Measurements from ENCODE around the gene USP24. TPM values are rescaled to one million over a fixed set of nuclear protein-coding genes. Genes with fewer than 3 reads are reported as not detected.

USP24 gene
- total and polyA plus RNA-seq, 12 donors = 11.3 to 45.1 (median 25.9) TPM

DNA sequence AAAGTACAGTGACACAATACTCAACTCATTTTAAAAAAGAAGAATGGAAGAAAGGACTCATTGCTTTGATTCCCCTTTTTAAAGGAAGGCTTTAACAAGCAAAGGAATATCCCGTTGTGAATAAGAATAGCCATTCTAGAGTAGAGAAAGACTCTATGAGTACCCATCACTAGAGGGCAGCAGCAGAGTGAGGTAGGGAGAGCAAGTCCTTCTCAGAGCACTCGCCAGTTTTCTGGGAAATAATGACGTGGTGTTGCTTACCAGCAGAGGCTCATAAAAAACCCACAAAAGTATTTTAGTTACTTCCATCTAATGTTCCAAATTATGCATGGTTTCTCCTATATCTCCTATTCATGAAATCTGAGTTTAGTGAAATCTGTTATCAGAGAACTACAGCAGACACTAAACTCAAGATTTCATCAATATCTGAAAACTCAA is 74.6 kb downstream of the USP24 start:
- Histone ChIP-seq H3K4me3 (no peak overlapping the region), H3K4me1 (replicated peaks in 1 of 2) (peaks cover 0 to 14% of the 10 kb centered on the region in 2 donors), H3K9me3 (replicated peaks in 1 of 3) (no peaks in the 10 kb centered on the region), H3K27me3 (no peaks in the 10 kb centered on the region), H3K27ac (no peak overlapping the region), H3K36me3 (replicated peaks in 1 of 2) (peaks cover 0 to 58% of the 10 kb centered on the region in 2 donors)
- TF ChIP-seq POLR2A (IDR thresholded peaks at IDR 0.05) (no peak), CTCF (IDR thresholded peaks at IDR 0.05) (peak; percentile 72 to 92 (median 82))
- peak; percentile 76 to 89 (median 86) for DNase-seq
- intact Hi-C loops (cut with DNase I) = loop anchor here (2.0 to 5.0 kb wide), 2 partner anchors 67 to 136 kb away; no protein-coding TSS in a partner anchor
- WGBS, 4 donors = 0 to 2% (median 1%) methylated on average over 3 of the region's 3 CpGs

DNA sequence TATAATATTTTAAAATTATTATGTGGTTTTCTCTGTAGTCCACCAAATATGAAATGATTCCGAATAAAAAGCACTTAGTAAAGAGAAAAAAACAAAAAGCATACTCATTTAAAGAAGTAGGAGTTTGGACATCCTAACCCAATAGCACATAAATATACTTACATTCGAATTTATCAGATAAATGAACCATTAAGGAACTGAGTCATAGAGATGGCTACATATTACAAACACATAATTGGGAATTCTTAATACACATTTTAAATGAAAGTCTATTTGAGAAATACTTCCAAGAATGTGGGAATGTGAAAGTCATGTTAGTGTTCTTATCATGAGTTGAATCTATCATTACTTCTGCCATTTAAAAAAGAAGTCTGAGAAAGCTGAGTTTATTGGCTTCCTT is 75.0 kb downstream of the USP24 start:
- no peak overlapping the region for H3K4me3 ChIP-seq
- no peaks in the 10 kb centered on the region for H3K27me3 ChIP-seq
- WGBS, 4 donors = 71 to 87% (median 73%) methylated on average over 2 of the region's 2 CpGs
- peaks cover 0 to 60% of the 10 kb centered on the region in 2 donors for H3K36me3 ChIP-seq (replicated peaks in 1 of 2)
- H3K9me3 ChIP-seq (replicated peaks in 1 of 3) = no peaks in the 10 kb centered on the region
- H3K4me1 ChIP-seq (replicated peaks in 1 of 2) = peaks cover 0 to 14% of the 10 kb centered on the region in 2 donors
- H3K27ac ChIP-seq = no peak overlapping the region
- no peak for TF ChIP-seq CTCF (IDR thresholded peaks at IDR 0.05)
- TF ChIP-seq POLR2A (IDR thresholded peaks at IDR 0.05) = no peak
- DNase-seq = no peak
- intact Hi-C loops (cut with DNase I) = loop anchor here (2.0 to 5.0 kb wide), 2 partner anchors 67 to 137 kb away; no protein-coding TSS in a partner anchor

DNA sequence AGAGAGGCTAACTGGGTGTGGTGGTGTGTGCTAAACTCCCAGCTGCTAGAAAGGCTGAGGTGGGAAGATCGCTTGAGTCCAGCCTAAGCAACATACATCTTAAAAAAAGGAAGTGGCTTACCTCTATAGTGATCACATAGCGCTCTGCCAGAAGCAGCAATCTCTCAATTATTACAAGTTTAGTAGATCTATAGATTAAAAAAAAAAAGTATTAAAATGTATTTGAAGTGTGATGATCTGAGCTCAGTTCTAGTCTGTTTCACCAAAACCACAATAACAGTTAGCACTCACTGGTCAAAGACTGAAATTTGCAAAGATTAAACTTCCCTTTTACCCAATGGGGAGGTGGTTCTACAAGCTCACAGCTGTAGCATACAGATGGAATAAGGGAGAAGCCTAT is 76.3 kb downstream of the USP24 start:
- Histone ChIP-seq H3K9me3 (replicated peaks in 1 of 3) (no peaks in the 10 kb centered on the region), H3K27me3 (no peaks in the 10 kb centered on the region), H3K36me3 (replicated peaks in 1 of 2) (peaks cover 0 to 71% of the 10 kb centered on the region in 2 donors), H3K27ac (no peak overlapping the region), H3K4me3 (no peak overlapping the region), H3K4me1 (replicated peaks in 1 of 2) (peaks cover 0 to 14% of the 10 kb centered on the region in 2 donors)
- intact Hi-C loops (cut with DNase I) = loop anchor here in 1 of 2 donors (2.0 kb wide), 1 partner anchor 140 kb away; no protein-coding TSS in a partner anchor
- DNase-seq = no peak
- TF ChIP-seq CTCF (IDR thresholded peaks at IDR 0.05) = no peak
- no peak for TF ChIP-seq POLR2A (IDR thresholded peaks at IDR 0.05)
- WGBS, 4 donors = 83 to 92% (median 87%) methylated on average over 2 of the region's 2 CpGs

- peaks cover 6 to 8% of the 10 kb centered on the region in 2 donors for H3K4me1 ChIP-seq (replicated peaks in 1 of 2)
- TF ChIP-seq POLR2A (IDR thresholded peaks at IDR 0.05) (no peak), CTCF (IDR thresholded peaks at IDR 0.05) (no peak)
- intact Hi-C loops (cut with DNase I) = no loop called here
- no peak overlapping the region for H3K27ac ChIP-seq
- H3K27me3 ChIP-seq = no peaks in the 10 kb centered on the region
- peaks cover 0 to 77% of the 10 kb centered on the region in 2 donors for H3K36me3 ChIP-seq (replicated peaks in 1 of 2)
- no peak for DNase-seq
- WGBS, 4 donors = 93 to 95% (median 93%) methylated on average over 7 of the region's 7 CpGs
- no peaks in the 10 kb centered on the region for H3K9me3 ChIP-seq (replicated peaks in 1 of 3)
- H3K4me3 ChIP-seq = no peak overlapping the region
Observed at GRCh38 chr1:55134152-55134808, 80.9 kb downstream of the USP24 start.
